K562 (cell line): ENCODE results near the gene CGN. TPM values are rescaled to one million over a fixed set of nuclear protein-coding genes. Genes with fewer than 3 reads are reported as not detected.

Experiments
- ATF1 ChIP-seq, 2 experiments: fragments of 450-650 bp in 1 of 2; IDR thresholded peaks; 2 replicates each; pipeline ENCODE4 v1.6.1; 2016; ENCODE audit warnings: missing compliant biosample characterization in 1 of 2, missing genetic modification characterization in 1 of 2
- CHD4 ChIP-seq: fragments of 200-600 bp; sonication (generic); IDR thresholded peaks from 3 replicates; pipeline ENCODE4 v1.6.1; 2012; ENCODE audit warnings: low read depth, mild to moderate bottlenecking, mixed read lengths, low read length, inconsistent platforms; ENCODE audit not compliant: insufficient read depth, insufficient replicate concordance, poor library complexity, severe bottlenecking
- ESRRB ChIP-seq: fragments of 250-450 bp; sonication (Bioruptor Pico); IDR thresholded peaks from 2 replicates; pipeline ENCODE4 v1.5.0; 2020; ENCODE audit warnings: mild to moderate bottlenecking, moderate library complexity, borderline replicate concordance
- HBP1 ChIP-seq: fragments of 450-650 bp; formaldehyde crosslinking; IDR thresholded peaks from 2 replicates; pipeline ENCODE4 v1.4.0; 2022; ENCODE audit warnings: missing genetic modification characterization
- IRF2 ChIP-seq: sonication (generic); formaldehyde crosslinking; IDR thresholded peaks from 2 replicates; pipeline ENCODE4 v1.8.1; 2022; ENCODE audit warnings: mild to moderate bottlenecking, missing genetic modification reagents
- MEIS2 ChIP-seq: fragments of 450-650 bp; IDR thresholded peaks from 2 replicates; pipeline ENCODE4 v1.6.1; 2014; ENCODE audit warnings: mild to moderate bottlenecking; ENCODE audit not compliant: partially characterized antibody
- NBN ChIP-seq: fragments of 450-650 bp; IDR thresholded peaks from 2 replicates; pipeline ENCODE4 v1.6.1; 2016; ENCODE audit warnings: low read depth, mild to moderate bottlenecking
- SMARCB1 ChIP-seq: IDR thresholded peaks from 2 replicates; pipeline ENCODE4 v1.6.1; 2011; ENCODE audit warnings: improper control_type of control experiment, low read depth; ENCODE audit not compliant: insufficient read length
- ZBTB1 ChIP-seq: sonication (generic); formaldehyde crosslinking; IDR thresholded peaks from 2 replicates; pipeline ENCODE4 v1.8.1; 2023; ENCODE audit warnings: missing genetic modification reagents, low read depth, mild to moderate bottlenecking, borderline replicate concordance
- ZNF174 ChIP-seq: fragments of 250-450 bp; sonication (Bioruptor Pico); IDR thresholded peaks from 2 replicates; pipeline ENCODE4 v1.4.0; 2020; ENCODE audit warnings: mild to moderate bottlenecking
- ZNF175 ChIP-seq: fragments of 200-800 bp; sonication (Bioruptor generic); IDR thresholded peaks from 2 replicates; pipeline ENCODE4 v1.6.1; 2016; ENCODE audit warnings: low read depth, mild to moderate bottlenecking, missing genetic modification characterization, missing compliant biosample characterization
- ZNF318 ChIP-seq, 2 experiments: fragments of 450-650 bp; IDR thresholded peaks; 2 replicates each; pipeline ENCODE4 v1.6.1; 2016; ENCODE audit warnings: mild to moderate bottlenecking in 2 of 2, borderline replicate concordance in 1 of 2, low read depth in 1 of 2, moderate library complexity in 1 of 2
- ZNF431 ChIP-seq: sonication (generic); formaldehyde crosslinking; IDR thresholded peaks from 2 replicates; pipeline ENCODE4 v1.8.0; 2022; ENCODE audit warnings: mild to moderate bottlenecking, missing genetic modification reagents
- ZNF444 ChIP-seq: fragments of 250-450 bp; sonication (Bioruptor Pico); IDR thresholded peaks from 2 replicates; pipeline ENCODE4 v1.4.0; 2020; ENCODE audit warnings: mild to moderate bottlenecking, moderate library complexity
- ZNF644 ChIP-seq: fragments of 200-800 bp; sonication (Bioruptor generic); IDR thresholded peaks from 2 replicates; pipeline ENCODE4 v1.6.1; 2016; ENCODE audit warnings: low read depth, missing genetic modification characterization, missing compliant biosample characterization
- polyA plus RNA-seq, 8 experiments: library from polyadenylated mRNA; depleted of rRNA in 4 of 8; stranded (reverse) in 5 of 8; unstranded in 3 of 8; fragments of >200 nt; fragmentation: Nextera tagmentation in 2 of 8; fragmentation: Illumina TruSeq in 1 of 8; extraction: Ambion mirVana in 2 of 8; extraction: Trizol in 1 of 8; gene quantifications; 2 replicates each; pipeline versions ENCODE4 v1.2.1 to v1.2.3, GENCODE V29; 2011 to 2014; ENCODE audit warnings: inconsistent platforms in 1 of 8, missing spikeins in 1 of 8
- total RNA-seq, 7 experiments: library from RNA; depleted of rRNA in 6 of 7; stranded (reverse); fragments of >200 nt in 6 of 7; fragmentation: Illumina TruSeq in 2 of 7; extraction: Trizol in 2 of 7; gene quantifications; 2 replicates each; pipeline versions ENCODE4 v1.2.1 to v1.2.3, GENCODE V29; 2011 to 2021; ENCODE audit warnings: low replicate concordance in 1 of 7
- TF ChIP-seq, protein P1 (sequence below): fragments of 250-450 bp; sonication (Bioruptor Pico); IDR thresholded peaks from 2 replicates; pipeline ENCODE4 v1.8.0; 2022; ENCODE audit warnings: inconsistent platforms, mild to moderate bottlenecking, moderate library complexity, borderline replicate concordance

Gene CGN
- total and polyA plus RNA-seq, 9 of the 15 experiments (the other 6 are each of a cell fraction or from before 2014, with no cell fraction given) = 0.03 to 1.4 (median 0.14) TPM; not detected in 2

- no peak for TF ChIP-seq ZNF318 (IDR thresholded peaks at IDR 0.05; ENCODE audit: borderline replicate concordance in 1 of 2, low read depth in 1 of 2)
- TF ChIP-seq ZNF175 = no peak
- 0 out of 2 replicates have a peak, but pooled peaks have one; percentile 27 for TF ChIP-seq ZNF431 (CRISPR knock-in tag)
- TF ChIP-seq ZBTB1 (CRISPR knock-in tag) = no peak; the same call in 1 of the 2 replicates
- no peak for TF ChIP-seq ZNF644 (tag)
- TF ChIP-seq MEIS2 = no peak
- TF ChIP-seq ATF1 (CRISPR knock-in tag; IDR thresholded peaks at IDR 0.05) = no peak
- 0 out of 2 replicates have a peak, but pooled peaks have one; percentile 19 for TF ChIP-seq ATF1 (tag; IDR thresholded peaks at IDR 0.05)
- no peak for TF ChIP-seq ZNF174 (CRISPR knock-in tag)
- no peak for TF ChIP-seq NBN
- TF ChIP-seq ZNF444 (CRISPR knock-in tag) = no peak
- TF ChIP-seq CHD4 = no peak
- TF ChIP-seq ESRRB (CRISPR knock-in tag) = no peak
- TF ChIP-seq IRF2 (CRISPR knock-in tag) = no peak
- TF ChIP-seq, protein P1, sequence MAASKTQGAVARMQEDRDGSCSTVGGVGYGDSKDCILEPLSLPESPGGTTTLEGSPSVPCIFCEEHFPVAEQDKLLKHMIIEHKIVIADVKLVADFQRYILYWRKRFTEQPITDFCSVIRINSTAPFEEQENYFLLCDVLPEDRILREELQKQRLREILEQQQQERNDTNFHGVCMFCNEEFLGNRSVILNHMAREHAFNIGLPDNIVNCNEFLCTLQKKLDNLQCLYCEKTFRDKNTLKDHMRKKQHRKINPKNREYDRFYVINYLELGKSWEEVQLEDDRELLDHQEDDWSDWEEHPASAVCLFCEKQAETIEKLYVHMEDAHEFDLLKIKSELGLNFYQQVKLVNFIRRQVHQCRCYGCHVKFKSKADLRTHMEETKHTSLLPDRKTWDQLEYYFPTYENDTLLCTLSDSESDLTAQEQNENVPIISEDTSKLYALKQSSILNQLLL (CRISPR knock-in tag) = no peak
- TF ChIP-seq HBP1 (CRISPR knock-in tag) = no peak
- no peak for TF ChIP-seq SMARCB1
Observed at GRCh38 chr1:151510957-151511635, at the start of gene CGN (continued).
